H1 (cell line): ENCODE results near the gene SLC8B1. TPM values are rescaled to one million over a fixed set of nuclear protein-coding genes. Genes with fewer than 3 reads are reported as not detected.

ENCODE experiments used
- ATF3 ChIP-seq: IDR thresholded peaks from 2 replicates; pipeline ENCODE4 v1.6.1; 2011; ENCODE audit warnings: low read depth, mild to moderate bottlenecking, low read length; ENCODE audit not compliant: insufficient read depth
- E2F6 ChIP-seq: IDR thresholded peaks from 2 replicates; pipeline ENCODE4 v1.6.1; 2012; ENCODE audit warnings: inconsistent platforms
- GABPA ChIP-seq: IDR thresholded peaks from 2 replicates; pipeline ENCODE4 v1.6.1; 2011; ENCODE audit warnings: mild to moderate bottlenecking, low read length, moderate library complexity, borderline replicate concordance; ENCODE audit not compliant: insufficient read depth
- POLR2A ChIP-seq, 2 experiments: IDR thresholded peaks; 1 replicate in 1 of 2; 2 replicates in 1 of 2; pipeline ENCODE4 v1.6.1; 2011; ENCODE audit warnings: low read depth in 2 of 2, low read length in 2 of 2, mild to moderate bottlenecking in 2 of 2; ENCODE audit errors: control extremely low read depth in 1 of 2
- POU5F1 ChIP-seq: IDR thresholded peaks from 2 replicates; pipeline ENCODE4 v1.6.1; 2011; ENCODE audit warnings: low read depth, mild to moderate bottlenecking, low read length, moderate library complexity
- SAP30 ChIP-seq: fragments of 300-600 bp; sonication (generic); IDR thresholded peaks from 2 replicates; pipeline ENCODE4 v1.7.1; 2012; ENCODE audit warnings: low read length, moderate library complexity, mild to moderate bottlenecking, inconsistent platforms; ENCODE audit not compliant: insufficient read depth, insufficient replicate concordance
- SUZ12 ChIP-seq: fragments of 200-600 bp; sonication (generic); IDR thresholded peaks from 2 replicates; pipeline ENCODE4 v1.6.1; 2012; ENCODE audit warnings: mild to moderate bottlenecking, inconsistent platforms, low read length, moderate library complexity, mixed read lengths
- YY1 ChIP-seq: IDR thresholded peaks from 2 replicates; pipeline ENCODE4 v1.6.1; 2011; ENCODE audit warnings: low read depth, mild to moderate bottlenecking, low read length
- ZNF274 ChIP-seq: IDR thresholded peaks from 2 replicates; pipeline ENCODE4 v1.7.0; 2012; ENCODE audit warnings: low read length, borderline replicate concordance; ENCODE audit errors: extremely low read depth
- polyA plus RNA-seq, 7 experiments: library from polyadenylated mRNA; depleted of rRNA in 3 of 7; stranded (reverse) in 5 of 7; unstranded in 2 of 7; fragments of >200 nt in 5 of 7; fragments of 200-250 nt in 2 of 7; gene quantifications; 1 replicate in 5 of 7; 2 replicates in 1 of 7; 4 replicates in 1 of 7; pipeline versions ENCODE4 v1.2.1 to v1.2.3, GENCODE V29; 2011 to 2013; ENCODE audit warnings: missing spikeins in 2 of 7, mixed read lengths in 2 of 7
- total RNA-seq: library from RNA; stranded (reverse); fragmentation: NEBNext Ultra II Directional; extraction: Animal tissue kit (Norgen Biotek cat#: 25700); gene quantifications from 2 replicates; pipeline ENCODE4 v1.2.1, GENCODE V29; 2021

SLC8B1 gene
- total and polyA plus RNA-seq, 2 of the 8 experiments (the other 6 are each of a cell fraction or from before 2014, with no cell fraction given) = 11.2 to 19.1 TPM

GRCh38 chr12:113286712-113287111 lies 48.2 kb downstream of the SLC8B1 start (continued):
- no peak for TF ChIP-seq E2F6
- TF ChIP-seq POU5F1 = no peak
- TF ChIP-seq ZNF274 = no peak
- TF ChIP-seq POLR2A (IDR thresholded peaks at IDR 0.05; ENCODE audit: control extremely low read depth in 1 of 2, low read depth in 2 of 2, low read length in 2 of 2) = no peak
- TF ChIP-seq YY1 = no peak
- no peak for TF ChIP-seq ATF3
- no peak for TF ChIP-seq SUZ12
- no peak for TF ChIP-seq SAP30
- no peak for TF ChIP-seq GABPA
